NCI-H82 treated with DMSO at 0.1 percent for 48 hours (cell line): ENCODE results near the gene ALCAM.

Source experiments
- DNase-seq: peaks from one replicate; lab custom pipeline; 2025; ENCODE audit not compliant: unreplicated experiment; lab: John Stamatoyannopoulos, UW

ALCAM gene

DNA sequence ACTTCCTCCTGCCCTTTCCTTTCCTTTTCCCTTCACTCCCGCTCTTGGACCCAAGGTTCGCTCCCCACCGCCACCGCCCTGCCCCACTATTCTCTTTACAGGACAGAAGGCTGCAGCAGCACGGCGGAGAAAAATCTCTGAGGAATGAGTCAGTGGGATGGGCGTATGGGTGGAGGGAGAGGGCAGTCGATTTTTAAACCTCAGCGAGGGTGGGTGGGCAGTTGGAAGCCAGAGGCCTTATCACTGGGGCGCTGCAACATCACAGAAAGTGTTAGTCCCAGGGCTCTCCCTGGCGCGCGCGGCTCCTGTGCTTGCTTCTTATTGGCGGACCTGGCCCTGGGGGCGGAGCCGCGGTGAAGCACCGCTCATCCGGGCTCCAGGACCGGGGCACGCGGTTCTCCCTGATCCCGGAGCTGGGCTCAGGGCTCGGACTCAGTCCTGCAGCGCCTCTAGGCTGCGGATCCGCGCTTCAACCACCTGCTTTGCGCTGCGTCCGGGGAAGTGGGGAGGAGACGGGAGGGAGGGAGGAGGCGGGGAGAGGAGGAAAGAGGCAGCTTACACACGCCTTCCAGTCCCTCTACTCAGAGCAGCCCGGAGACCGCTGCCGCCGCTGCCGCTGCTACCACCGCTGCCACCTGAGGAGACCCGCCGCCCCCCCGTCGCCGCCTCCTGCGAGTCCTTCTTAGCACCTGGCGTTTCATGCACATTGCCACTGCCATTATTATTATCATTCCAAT, at the start of gene ALCAM:
ALCAM (plus strand) TSS at position 584 of the 737 bp plus-strand sequence.
- peak; percentile 97 for DNase-seq

DNA sequence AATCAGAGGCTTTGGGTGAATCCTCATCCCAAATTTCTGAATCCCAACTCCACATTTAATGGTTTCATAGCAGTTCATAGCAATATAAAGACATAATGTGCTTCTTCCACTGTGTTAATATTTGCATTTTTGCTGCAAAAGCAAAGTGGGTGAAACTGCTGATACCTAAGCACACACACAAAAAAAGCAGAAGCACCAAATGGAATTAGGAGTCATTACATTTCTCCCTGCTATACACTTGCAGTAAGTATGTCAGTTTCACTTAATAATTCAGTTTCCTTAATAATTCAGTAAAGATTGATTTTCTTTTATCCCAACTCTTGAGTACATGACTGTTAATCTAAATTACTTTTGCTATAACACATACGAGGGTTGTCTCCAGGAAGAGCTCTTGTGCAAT, 48.9 kb upstream of the ALCAM start:
- no peak for DNase-seq

DNA sequence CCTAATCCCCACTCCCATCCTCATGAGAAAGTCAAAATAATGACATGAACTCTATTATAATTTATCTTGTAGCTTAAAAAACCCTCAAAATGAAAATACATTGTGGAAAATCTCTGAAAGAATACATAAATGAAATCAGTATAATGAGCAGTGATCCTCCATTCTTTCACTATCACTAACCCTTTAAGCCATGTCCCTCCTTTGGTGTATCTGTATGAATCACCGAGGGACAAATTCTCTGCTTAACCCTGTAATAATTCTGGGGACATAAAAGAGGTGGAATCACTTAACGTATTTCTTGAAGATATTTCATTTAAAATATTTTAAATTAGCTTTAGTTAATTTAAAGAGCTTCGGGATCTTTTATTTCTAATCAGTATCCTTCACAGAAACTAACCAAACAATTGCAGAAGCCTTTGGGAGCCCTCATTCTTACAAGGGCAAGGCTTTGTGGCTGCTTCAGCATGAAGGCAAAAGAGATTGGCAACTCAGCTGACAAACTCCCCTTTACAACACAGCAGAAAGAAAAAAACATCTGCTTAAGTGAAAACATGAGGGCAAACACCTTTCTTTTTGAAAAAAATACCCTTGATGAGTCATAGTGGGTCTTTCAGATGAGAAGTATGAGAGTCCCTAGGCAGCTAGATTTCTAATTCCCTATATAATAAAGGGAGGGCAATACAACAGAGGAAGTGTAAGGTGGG, 44.0 kb upstream of the ALCAM start:
- no peak for DNase-seq

DNA sequence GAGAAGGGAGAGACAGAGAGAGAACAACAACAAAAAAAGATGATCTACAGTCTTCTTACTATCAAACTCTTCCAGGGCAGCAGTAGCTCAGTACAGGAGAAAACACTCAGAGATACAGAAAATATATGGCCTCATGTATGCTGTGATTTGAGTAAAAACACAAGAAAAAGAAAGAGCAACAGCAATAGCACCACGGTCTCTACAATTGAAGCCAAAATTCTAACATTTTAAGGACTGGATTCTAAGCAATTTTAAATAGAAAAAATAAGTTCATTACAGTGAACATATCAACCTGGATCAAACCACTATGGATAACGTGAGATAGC, 43.5 kb upstream of the ALCAM start:
- DNase-seq: no peak

DNA sequence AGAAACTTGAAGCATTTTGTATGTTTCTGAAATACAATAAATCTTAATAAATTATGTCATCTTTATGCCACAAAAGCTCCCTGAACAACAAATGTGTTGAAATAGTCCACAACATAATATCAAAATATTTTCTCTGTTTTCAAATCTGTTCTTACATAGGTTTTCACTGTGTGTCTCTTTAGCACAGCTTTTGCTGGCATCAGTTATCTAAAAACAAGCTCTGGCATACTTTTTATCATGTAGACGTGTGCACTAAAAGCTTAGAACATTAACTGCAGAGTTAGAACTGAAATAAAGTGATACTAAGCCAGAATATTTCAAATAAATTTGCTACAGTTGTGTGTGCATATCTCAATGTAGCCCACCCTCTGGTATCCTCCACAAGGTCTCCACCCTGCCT, 41.8 kb upstream of the ALCAM start:
- DNase-seq: no peak

DNA sequence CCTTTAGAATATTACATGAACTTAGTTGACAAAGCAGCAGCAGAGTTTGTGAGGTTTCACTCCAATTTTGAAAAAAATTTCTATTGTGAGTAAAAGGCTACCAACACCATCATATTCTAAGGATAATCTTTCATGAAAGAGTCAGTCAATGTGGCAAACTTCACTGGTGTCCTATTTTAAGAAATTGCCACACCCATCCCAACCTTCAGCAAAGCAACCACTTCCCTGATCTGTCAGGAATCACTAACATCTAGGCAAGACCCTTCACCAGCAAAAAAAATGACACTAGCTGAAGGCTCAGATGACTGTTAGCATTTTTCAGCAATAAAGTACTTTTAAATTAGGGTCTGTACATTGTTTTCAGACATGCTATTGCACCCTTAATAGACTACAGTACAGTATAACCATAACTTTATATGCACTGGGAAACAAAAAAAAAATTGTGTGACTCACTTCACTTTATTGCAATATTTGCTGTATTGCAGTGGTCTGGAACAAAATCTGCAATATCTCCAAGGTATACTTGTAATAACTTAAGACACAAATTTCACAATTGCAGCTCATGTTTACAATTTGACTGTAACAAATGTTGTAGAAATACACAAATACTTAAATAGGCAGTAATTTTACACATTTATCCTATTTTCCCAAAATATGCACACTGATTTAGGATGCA, 38.9 kb upstream of the ALCAM start:
- DNase-seq: no peak

DNA sequence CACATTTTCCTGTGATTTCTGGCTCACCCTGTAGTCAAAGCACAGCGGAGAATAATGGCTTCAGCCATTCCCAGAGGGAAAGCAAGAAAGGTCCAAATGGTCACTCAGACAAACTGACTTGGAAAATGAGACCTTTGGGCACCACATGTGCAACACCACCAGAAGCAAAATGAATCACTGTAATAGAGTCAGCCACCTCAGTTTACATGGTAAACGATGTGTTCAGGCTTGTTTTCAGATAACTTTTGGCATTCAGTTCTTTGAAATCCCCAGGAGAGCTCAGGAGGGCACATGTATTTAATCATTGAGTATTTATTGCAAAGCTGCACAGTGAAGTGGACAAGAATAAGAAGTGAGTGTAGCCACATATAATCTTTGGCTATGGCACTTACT, 38.4 kb upstream of the ALCAM start:
- DNase-seq: no peak

DNA sequence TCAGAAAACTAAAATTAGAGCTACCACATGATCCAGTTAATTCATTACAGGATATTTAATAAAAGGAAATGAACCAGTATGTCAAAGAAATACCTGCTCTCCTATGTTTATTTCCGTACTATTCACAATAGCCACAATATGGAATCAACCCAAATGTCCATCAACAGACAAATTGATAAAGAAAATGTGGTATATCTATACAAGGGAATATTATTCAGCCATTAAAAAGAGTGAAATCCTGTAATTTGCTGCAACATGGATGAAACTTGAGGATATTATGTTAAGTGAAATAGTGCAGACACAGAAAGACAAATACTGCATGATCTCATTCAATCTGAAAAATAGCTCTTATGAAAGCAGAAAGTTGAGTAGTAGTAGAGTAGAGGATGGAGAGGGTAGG, 33.7 kb upstream of the ALCAM start:
- DNase-seq: no peak

DNA sequence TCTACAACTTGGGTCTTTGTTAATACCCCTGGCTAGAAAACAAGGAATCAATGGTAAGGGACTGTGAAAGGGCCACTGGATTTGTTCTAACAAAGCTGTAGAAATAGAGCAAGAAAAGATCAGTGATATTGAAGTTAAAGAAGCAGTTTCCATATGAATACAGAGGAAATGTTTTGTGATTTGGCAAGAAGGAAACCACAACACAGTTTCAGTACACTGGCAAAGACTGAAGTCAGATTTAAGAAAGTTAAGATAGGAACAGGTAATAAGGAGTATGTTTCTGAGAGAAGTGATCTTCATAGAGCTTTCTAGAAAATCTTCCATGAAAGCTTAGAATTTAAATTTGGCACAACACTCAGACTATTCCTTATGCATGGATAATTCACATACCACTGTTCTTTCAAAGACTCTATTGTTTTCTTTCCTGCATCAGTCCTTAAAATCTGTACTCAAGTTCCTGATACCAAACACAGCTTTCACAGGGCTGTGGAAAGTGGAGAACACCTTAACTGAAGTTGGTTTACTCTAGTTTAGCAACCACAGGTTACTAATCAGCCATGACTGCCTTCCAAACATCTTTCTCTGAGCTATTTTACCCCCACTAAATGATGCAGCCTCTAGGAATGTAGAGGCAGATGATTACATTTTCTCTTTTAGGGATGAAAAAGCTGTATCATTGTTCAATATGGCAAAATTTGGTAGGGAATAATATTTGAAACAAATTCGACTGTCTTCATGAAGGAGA, 32.4 kb upstream of the ALCAM start:
- no peak for DNase-seq

DNA sequence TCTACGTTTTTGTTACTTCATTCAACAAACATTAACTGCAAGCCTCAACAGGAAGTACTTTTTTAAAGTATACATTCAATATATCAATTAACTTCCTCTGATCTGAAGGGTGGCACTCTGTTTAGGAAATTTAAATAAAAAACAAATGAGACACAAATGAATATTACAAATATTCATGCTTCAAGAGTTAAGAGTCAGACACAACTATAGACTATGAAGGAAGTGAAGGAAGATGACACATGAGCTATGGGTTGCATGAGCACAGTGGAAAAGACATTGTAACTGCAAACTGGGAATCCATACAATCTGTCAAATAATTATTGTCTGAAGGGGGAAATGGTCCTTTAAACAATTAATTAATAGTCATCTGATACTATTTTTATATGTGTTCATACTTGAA, 26.8 kb upstream of the ALCAM start:
- DNase-seq: no peak

DNA sequence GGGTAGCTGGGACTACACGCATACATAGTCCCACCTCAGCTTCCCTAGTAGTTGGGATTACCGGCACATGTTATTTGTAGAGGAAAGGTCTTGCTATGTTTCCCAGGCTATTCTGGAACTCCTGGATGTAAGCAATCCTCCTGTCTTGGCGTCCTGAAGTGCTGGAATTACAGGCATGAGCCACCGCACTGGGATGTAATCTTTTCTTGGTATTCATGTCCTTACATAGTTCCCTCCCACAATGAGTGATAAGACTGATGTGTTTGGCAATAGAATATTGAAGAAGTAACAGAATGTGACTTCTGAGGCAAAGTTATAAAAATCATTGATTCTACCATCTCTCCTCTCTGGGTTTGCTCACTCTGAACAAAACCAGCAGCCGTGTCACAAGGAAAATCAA, 22.7 kb upstream of the ALCAM start:
- no peak for DNase-seq

DNA sequence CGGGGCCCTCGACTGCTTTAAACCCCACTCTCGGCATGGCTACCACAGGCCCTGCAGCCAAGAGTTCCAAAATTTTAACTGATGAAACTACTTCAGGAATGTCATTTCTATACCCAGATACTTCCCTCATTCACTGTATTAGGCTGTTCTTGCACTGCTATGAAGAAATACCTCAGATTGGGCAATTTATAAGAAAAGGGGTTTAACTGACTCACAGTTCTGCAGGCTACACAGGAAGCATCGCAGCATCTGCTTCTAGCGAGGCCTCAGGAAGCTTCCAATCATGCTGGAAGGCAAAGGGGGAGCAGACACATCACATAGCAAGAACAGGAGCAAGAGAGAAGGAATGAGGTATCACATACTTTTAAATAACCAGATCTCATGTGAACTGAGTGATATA, 21.6 kb upstream of the ALCAM start:
- DNase-seq: no peak

DNA sequence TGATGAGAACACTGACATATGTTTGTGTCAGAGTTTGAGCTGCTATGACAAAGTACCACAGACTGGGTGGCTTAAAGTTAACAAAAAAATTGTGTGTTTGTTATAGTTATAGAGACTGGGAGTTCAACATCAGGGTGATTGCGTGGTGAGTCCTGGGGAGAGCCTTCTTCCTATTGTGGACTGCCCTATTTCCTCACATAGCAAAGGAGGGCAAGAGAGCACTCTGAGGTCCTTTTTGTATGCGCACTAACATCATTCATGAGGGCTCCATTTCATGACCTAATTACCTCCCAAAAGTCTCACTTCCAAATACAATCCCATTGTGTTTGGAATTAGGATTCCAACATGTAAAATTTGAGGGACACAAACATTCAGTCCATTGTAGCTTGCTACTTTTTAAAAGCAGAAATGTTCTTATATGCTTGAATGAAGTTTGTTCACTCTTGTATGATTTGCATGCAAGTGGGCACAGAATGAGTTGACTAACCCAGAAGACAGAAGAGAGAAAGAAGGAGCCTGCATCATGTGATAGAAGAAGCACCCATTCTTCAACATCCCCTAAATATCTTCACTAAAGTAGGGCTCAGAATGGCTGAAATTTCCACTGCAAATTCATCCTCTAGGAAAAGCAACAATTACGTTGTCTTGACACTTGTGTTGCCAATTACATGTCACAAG, 18.9 kb upstream of the ALCAM start:
- DNase-seq: no peak

DNA sequence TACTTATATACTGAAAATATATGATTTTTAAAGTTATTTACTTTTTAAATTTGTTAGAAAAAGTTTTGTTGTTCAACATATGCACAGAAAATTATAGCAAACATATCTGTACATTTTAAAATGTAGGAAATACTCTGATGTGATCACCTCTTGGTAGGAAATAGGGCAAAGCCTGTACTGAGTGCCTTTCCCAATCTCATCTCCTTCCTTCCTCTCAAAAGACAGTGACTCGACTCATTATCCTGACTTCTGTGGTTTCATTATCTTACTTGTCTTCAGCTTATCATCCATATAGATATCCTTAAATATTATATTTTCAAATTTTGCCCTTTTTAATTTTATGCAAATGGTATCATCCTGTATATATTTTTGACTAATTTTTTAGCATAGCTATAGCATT, 18.4 kb upstream of the ALCAM start:
- DNase-seq: no peak

DNA sequence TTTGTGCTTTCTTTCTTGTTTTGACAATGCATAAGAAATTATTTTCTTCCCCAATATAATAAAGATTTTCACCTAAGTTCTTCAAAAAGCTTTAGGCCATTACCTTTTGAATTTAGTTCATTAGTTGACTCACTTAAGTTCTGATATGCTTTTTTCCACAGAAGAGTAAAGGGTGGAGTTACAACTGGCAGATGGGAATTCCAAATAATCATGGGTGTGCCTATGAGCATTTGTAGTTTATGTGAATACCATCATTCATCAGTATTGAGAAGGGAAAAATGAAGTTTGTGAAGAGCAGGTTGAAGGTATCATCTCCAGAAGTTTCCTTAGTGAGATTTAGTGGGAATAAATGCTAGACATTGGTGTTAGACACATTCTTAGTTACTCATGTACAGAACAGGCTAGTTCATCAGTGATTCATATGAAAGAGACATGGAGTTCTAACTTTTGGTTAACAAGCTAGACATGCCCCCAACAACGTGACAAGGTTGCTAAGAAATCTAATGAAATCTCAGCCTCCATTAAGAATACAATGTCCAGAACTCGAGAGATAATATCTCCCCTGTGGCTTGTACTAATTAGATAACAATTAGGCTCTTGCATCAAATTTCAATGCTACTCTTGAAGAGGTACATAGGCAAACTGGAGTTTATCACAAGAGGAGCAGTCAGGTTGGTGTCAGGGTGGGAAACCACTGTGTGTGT, 16.9 kb upstream of the ALCAM start:
- DNase-seq: no peak

DNA sequence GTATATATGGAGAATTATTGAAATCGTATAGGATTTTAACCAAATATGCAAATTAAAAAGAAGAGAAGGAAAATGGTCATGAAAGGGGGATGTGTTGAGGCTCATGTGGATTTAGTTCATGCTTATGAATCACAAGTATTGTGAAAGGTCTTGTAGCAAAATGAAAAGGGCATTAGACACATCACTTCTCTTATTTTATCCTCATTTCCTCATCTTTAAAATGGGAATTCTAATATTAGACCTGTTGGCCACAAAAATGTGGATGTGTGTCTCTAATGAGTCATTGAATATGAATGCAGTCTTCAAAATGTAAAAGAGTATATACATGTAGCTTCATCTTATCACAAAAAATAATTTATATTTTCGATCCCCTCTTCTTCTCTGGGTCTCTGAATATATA, 14.9 kb upstream of the ALCAM start:
- no peak for DNase-seq

DNA sequence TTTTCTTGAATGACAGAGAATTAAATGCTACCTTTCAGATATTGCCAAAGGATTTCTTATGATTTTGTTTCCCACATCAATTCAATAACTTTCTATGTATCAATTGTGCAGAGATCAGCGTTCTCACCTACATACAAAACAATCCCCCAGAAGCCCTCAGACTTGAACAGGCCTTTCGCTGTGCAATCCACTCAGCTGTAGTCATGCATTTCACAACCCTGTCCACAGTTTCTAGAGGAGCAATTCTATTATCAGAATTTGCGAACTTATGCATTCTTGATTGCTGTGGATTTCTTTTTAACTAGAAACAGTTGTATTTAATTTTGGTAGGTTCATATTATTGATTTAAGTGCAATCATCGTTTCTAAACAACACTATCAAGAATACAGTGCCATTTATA, 13.7 kb upstream of the ALCAM start:
- no peak for DNase-seq

DNA sequence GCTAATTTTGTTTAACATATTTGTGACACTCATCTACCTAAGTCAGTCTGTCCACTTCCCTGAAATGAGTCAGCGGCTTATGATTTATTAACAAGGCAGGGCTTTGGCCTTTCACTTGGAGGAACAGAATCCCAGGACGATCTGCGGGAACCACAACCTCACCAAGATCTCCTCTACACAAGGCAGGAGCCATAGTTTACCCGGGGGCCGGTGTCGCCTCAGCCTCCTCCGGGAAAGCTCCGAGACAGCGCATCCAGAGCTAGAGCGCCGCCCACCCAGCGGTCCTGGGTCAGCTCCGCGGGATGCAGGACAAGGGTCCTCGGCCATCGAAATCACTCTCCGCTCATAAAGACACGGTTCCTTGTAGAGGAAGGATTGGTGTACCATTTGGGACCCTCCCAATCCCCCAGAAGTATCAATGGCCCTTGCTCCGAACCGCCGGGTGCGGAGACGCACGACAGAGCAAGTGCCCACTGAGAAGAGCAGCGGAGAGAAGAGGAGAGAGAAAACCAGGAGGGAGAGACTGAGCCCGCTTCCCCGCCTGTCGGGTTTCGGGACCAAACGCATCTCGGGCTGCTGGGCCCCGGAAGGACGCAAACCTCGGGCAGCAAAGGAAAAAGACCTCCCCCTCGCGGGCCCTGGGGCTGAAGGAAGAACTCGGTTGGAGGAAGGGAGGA, 13.1 kb upstream of the ALCAM start:
- no peak for DNase-seq

DNA sequence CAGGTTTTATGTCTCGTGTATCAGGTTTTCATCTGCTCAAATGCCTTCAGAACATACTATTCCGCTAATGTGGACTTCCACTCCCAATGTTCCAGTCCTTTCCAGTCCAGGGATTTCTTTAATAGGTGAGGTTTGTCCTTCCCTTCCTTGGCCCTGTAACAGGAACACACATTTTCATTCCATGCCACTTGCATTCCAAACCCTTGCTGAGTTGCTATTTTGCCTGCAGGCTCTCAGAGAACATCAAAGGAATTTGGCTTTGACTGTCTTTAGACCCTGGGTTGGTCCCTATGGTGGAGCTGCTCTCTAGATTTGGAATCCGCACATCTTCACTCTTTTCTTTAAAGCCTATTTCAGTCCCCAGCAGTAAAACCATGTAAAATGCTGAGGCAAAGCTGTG, 12.3 kb upstream of the ALCAM start:
- no peak for DNase-seq

DNA sequence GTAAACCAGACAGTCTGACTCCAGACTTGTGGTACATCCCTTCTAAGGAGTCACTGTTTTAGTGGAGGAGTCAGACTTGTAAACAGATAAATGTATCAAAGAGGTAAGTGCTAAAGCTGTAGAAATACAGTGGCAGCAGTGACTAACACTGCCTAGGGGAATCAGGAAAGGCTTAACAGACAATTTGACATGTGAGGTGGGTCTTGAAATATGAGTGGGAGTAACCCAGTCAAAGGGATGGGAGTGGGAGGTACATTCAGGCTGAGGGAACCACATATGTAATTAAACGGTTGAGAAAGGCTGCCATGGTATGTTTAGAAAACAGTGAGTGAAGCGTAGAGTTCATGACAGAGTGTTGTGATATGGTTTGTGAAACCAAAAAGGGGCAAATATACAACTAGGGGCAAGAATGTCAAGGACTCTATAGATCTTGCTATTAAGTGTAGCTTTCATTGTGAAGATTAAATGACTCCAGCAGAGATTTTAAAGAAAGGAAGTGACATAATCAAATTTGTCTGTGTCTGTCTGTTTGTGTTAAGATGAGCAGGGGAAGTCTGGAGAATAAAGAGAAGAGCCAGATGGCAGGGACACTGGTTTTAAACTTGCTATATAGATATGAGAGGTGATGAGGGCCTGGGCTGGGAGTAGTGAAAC, 11.2 kb upstream of the ALCAM start:
- no peak for DNase-seq
